K562 (cell line): Measurements from ENCODE around the gene KCNE1. TPM values are rescaled to one million over a fixed set of nuclear protein-coding genes. Genes with fewer than 3 reads are reported as not detected.

Experiments used
- ATAC-seq: fragments of 200-7000 bp; cut with Tn5 transposase; 3 replicates; pipeline ENCODE4 v1.9.1; 2020; ENCODE audit warnings: moderate library complexity
- BruUV-seq: library from RNA; stranded (reverse); fragments of 400-500 nt; replicated peaks from 2 replicates; lab custom pipeline; 2021; lab: Mats Ljungman, UMichigan
- CTCF ChIA-PET: fragments of 300-600 bp; formaldehyde crosslinking; extraction: SDS; loops from one replicate; lab custom pipeline; 2021; ENCODE audit warnings: low intra/inter-chr PET ratio; lab: Yijun Ruan, JAX
- POLR2A ChIA-PET: fragments of 300-600, 350-650 bp; sonication (Branson Sonifier 250); formaldehyde crosslinking; extraction: SDS; loops from one replicate; lab custom pipeline; 2021; ENCODE audit warnings: antibody characterized with exemption, inconsistent platforms; lab: Yijun Ruan, JAX
- DNase-seq, 4 experiments: peaks; one replicate each; pipeline versions ENCODE4 v3.0.0 to v3.0.0-alpha.2; 2011 to 2018; ENCODE audit warnings: low spot score in 3 of 4, mixed read lengths in 3 of 4; ENCODE audit errors: extremely low read depth in 1 of 4
- FAIRE-seq: peaks from 2 replicates; lab custom pipeline; 2011; peaks lifted over from hg19 to GRCh38; lab: Jason Lieb, UNC
- H2AFZ ChIP-seq: 2 replicates; pipeline ENCODE4 v1.6.0; 2011; ENCODE audit warnings: low read depth, low read length, control low read depth, inconsistent platforms
- H3K27ac ChIP-seq: fragments of 200-600 bp; 3 replicates; pipeline ENCODE4 v1.8.0; 2011; ENCODE audit warnings: low read depth, mild to moderate bottlenecking, control low read depth, inconsistent platforms, low read length, moderate library complexity, mixed read lengths; ENCODE audit errors: extremely low read depth
- H3K27me3 ChIP-seq, 2 experiments: fragments of 300-600 bp in 1 of 2; 2 replicates in 1 of 2; 3 replicates in 1 of 2; pipeline versions ENCODE4 v1.6.0 to v1.8.0; 2011; ENCODE audit warnings: inconsistent platforms in 2 of 2, low read length in 2 of 2, mild to moderate bottlenecking in 1 of 2, mixed read lengths in 1 of 2, moderate library complexity in 1 of 2; ENCODE audit not compliant: control insufficient read depth in 2 of 2, insufficient read depth in 2 of 2
- H3K36me3 ChIP-seq: fragments of 300-600 bp; 3 replicates; pipeline ENCODE4 v1.8.0; 2011; ENCODE audit warnings: mild to moderate bottlenecking, low read length, inconsistent platforms; ENCODE audit not compliant: control insufficient read depth, insufficient read depth
- H3K4me1 ChIP-seq, 2 experiments: fragments of 200-600 bp in 1 of 2; replicated peaks in 1 of 2; 2 replicates in 1 of 2; 3 replicates in 1 of 2; pipeline versions ENCODE4 v1.5.1 to v1.8.0; 2011; ENCODE audit warnings: inconsistent platforms in 2 of 2, low read length in 2 of 2, mild to moderate bottlenecking in 1 of 2, mixed read lengths in 1 of 2, moderate library complexity in 1 of 2; ENCODE audit not compliant: control insufficient read depth in 2 of 2, insufficient read depth in 2 of 2
- H3K4me2 ChIP-seq: 2 replicates; pipeline ENCODE4 v1.6.1; 2011; ENCODE audit warnings: low read length, control low read depth, inconsistent platforms, mixed read lengths; ENCODE audit not compliant: insufficient read depth
- H3K4me3 ChIP-seq: fragments of 200-600 bp; sonication (generic), shearing (Covaris generic); 2 replicates; pipeline ENCODE4 v1.5.1; 2016; ENCODE audit warnings: control low read depth, inconsistent platforms
- H3K79me2 ChIP-seq: fragments of 200-600 bp; 3 replicates; pipeline ENCODE4 v1.8.0; 2011; ENCODE audit warnings: low read length, inconsistent platforms; ENCODE audit not compliant: control insufficient read depth, insufficient read depth
- H3K9ac ChIP-seq, 2 experiments: 2 replicates each; pipeline versions ENCODE4 v1.6.0 to v1.6.1; 2011; ENCODE audit warnings: low read depth in 2 of 2, low read length in 2 of 2, control low read depth in 1 of 2, inconsistent platforms in 1 of 2, mild to moderate bottlenecking in 1 of 2, mixed read lengths in 1 of 2; ENCODE audit not compliant: insufficient read depth in 1 of 2
- H3K9me1 ChIP-seq: one replicate; pipeline ENCODE4 v1.6.0; 2011; ENCODE audit warnings: inconsistent platforms, mild to moderate bottlenecking, low read length, moderate library complexity; ENCODE audit not compliant: control insufficient read depth, insufficient read depth
- H3K9me3 ChIP-seq: replicated peaks from 2 replicates; pipeline ENCODE4 v1.5.1; 2011; ENCODE audit warnings: low read depth, low read length, inconsistent platforms; ENCODE audit not compliant: control insufficient read depth, insufficient read depth
- H4K20me1 ChIP-seq: replicated peaks from 2 replicates; pipeline ENCODE4 v1.6.1; 2011; ENCODE audit warnings: low read length, inconsistent platforms, mixed read lengths; ENCODE audit not compliant: control insufficient read depth, insufficient read depth
- CHD1 ChIP-seq: fragments of 200-600 bp; sonication (generic); IDR thresholded peaks from one replicate; pipeline ENCODE4 v1.6.1; 2012; ENCODE audit warnings: mild to moderate bottlenecking, moderate library complexity, low read length, inconsistent platforms
- FOXP1 ChIP-seq: sonication (generic); formaldehyde crosslinking; IDR thresholded peaks from 2 replicates; pipeline ENCODE4 v1.8.0; 2022; ENCODE audit warnings: mild to moderate bottlenecking, missing genetic modification reagents
- HDAC3 ChIP-seq: fragments of 450-650 bp; IDR thresholded peaks from 2 replicates; pipeline ENCODE4 v1.6.1; 2018; ENCODE audit warnings: borderline replicate concordance, mild to moderate bottlenecking, moderate library complexity; ENCODE audit not compliant: partially characterized antibody
- KDM4B ChIP-seq, 2 experiments: fragments of 450-650 bp in 1 of 2; sonication (generic) in 1 of 2; IDR thresholded peaks; 2 replicates each; pipeline ENCODE4 v1.6.1; 2016 to 2017; ENCODE audit warnings: borderline replicate concordance in 2 of 2, antibody characterized with exemption in 1 of 2, low read depth in 1 of 2, mild to moderate bottlenecking in 1 of 2
- POU5F1 ChIP-seq: fragments of 150-350 bp; IDR thresholded peaks from 2 replicates; pipeline ENCODE4 v1.6.1; 2014; ENCODE audit warnings: borderline replicate concordance, low read length, low read depth, mild to moderate bottlenecking; ENCODE audit not compliant: partially characterized antibody
- PURB ChIP-seq: sonication (generic); formaldehyde crosslinking; IDR thresholded peaks from 2 replicates; pipeline ENCODE4 v1.9.0; 2021; ENCODE audit warnings: low read depth, mild to moderate bottlenecking, missing genetic modification reagents
- ZNF41 ChIP-seq: fragments of 250-450 bp; sonication (Bioruptor Pico); conservative IDR thresholded peaks from 2 replicates; pipeline ENCODE4 v1.4.0; 2020; ENCODE audit warnings: mild to moderate bottlenecking
- WGBS: fragments of 100-300 bp; shearing (Covaris generic); methylation state at CpG from one replicate; pipeline ENCODE4 v1.1.6; 2016; ENCODE audit warnings: low coverage, mixed read lengths; ENCODE audit not compliant: insufficient coverage; ENCODE audit errors: missing lambda C conversion rate; 5-methylcytosine and 5-hydroxymethylcytosine counted together
- in situ Hi-C: fragments of 300-500 bp; cut with MboI; formaldehyde crosslinking; loops from 4 replicates; pipeline ENCODE4 v1.15.0; 2018; ENCODE audit warnings: inconsistent platforms, mixed read lengths
- intact Hi-C: fragments of 100-400 bp; cut with micrococcal nuclease; formaldehyde crosslinking; loops from 2 replicates; pipeline ENCODE4 v1.14.2; 2022
- polyA plus RNA-seq, 8 experiments: library from polyadenylated mRNA; depleted of rRNA in 4 of 8; stranded (reverse) in 5 of 8; unstranded in 3 of 8; fragments of >200 nt; fragmentation: Nextera tagmentation in 2 of 8; fragmentation: Illumina TruSeq in 1 of 8; extraction: Ambion mirVana in 2 of 8; extraction: Trizol in 1 of 8; gene quantifications; 2 replicates each; pipeline versions ENCODE4 v1.2.1 to v1.2.3, GENCODE V29; 2011 to 2014; ENCODE audit warnings: inconsistent platforms in 1 of 8, missing spikeins in 1 of 8
- total RNA-seq, 7 experiments: library from RNA; depleted of rRNA in 6 of 7; stranded (reverse); fragments of >200 nt in 6 of 7; fragmentation: Illumina TruSeq in 2 of 7; extraction: Trizol in 2 of 7; gene quantifications; 2 replicates each; pipeline versions ENCODE4 v1.2.1 to v1.2.3, GENCODE V29; 2011 to 2021; ENCODE audit warnings: low replicate concordance in 1 of 7
- TF ChIP-seq, protein P1 (sequence below): fragments of 250-450 bp; sonication (Bioruptor Pico); IDR thresholded peaks from 2 replicates; pipeline ENCODE4 v1.4.0; 2020; ENCODE audit warnings: mild to moderate bottlenecking

Gene KCNE1
- total and polyA plus RNA-seq, 9 of the 15 experiments (the other 6 are each of a cell fraction or from before 2014, with no cell fraction given): 0.05 to 0.22 (median 0.11) TPM; not detected in 3

GRCh38 chr21:34560609-34561008 lies 48.6 kb upstream of the KCNE1 start:
- FAIRE-seq (no peak), DNase-seq (no peak), ATAC-seq (no peak)
- in situ Hi-C loops: no loop called here
- Histone ChIP-seq H3K9me3 (no peaks in the 10 kb centered on the region), H4K20me1 (no peaks in the 10 kb centered on the region), H3K79me2 (no peaks in the 10 kb centered on the region), H3K36me3 (no peaks in the 10 kb centered on the region), H2AFZ (no peak overlapping the region), H3K9ac (no peak overlapping the region), H3K4me1 (no peaks in the 10 kb centered on the region), H3K9me1 (no peaks in the 10 kb centered on the region), H3K4me2 (no peak overlapping the region)
- no TSS peak for BruUV-seq
- WGBS: 0% methylated on average over 1 of the region's 1 CpG
- CTCF ChIA-PET: no interaction called here
- TF ChIP-seq ZNF41 (no peak), KDM4B (IDR thresholded peaks at IDR 0.05; ENCODE audit: borderline replicate concordance in 2 of 2, low read depth in 1 of 2) (no peak), FOXP1 (CRISPR knock-in tag) (no peak), POU5F1 (no peak), CHD1 (no peak), HDAC3 (no peak), PURB (CRISPR knock-in tag) (no peak)
- TF ChIP-seq, protein P1, sequence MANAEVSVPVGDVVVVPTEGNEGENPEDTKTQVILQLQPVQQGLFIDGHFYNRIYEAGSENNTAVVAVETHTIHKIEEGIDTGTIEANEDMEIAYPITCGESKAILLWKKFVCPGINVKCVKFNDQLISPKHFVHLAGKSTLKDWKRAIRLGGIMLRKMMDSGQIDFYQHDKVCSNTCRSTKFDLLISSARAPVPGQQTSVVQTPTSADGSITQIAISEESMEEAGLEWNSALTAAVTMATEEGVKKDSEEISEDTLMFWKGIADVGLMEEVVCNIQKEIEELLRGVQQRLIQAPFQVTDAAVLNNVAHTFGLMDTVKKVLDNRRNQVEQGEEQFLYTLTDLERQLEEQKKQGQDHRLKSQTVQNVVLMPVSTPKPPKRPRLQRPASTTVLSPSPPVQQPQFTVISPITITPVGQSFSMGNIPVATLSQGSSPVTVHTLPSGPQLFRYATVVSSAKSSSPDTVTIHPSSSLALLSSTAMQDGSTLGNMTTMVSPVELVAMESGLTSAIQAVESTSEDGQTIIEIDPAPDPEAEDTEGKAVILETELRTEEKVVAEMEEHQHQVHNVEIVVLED: no peak
- TF ChIP-seq, all 486 proteins: peak for 0
- no peak overlapping the region for H3K4me3 ChIP-seq
- POLR2A ChIA-PET: interaction anchor here (1.3 kb wide), 1 partner anchor 9 kb away, joined by 3 read pairs; no protein-coding TSS in a partner anchor
- intact Hi-C loops: no loop called here
- no peak overlapping the region for H3K27ac ChIP-seq
- H3K27me3 ChIP-seq: peaks cover 0 to 4% of the 10 kb centered on the region in 2 experiments; a peak in 2 of 5 replicates
